Measurements from ENCODE around the gene PROK2.

The PROK2 gene

GRCh38 chr3:71734881-71735280 lies 50.1 kb downstream of the PROK2 start:
- no peak for DNase-seq (ENCODE audit: low read depth)

- no peak for DNase-seq (ENCODE audit: low read depth)
Measured at GRCh38 chr3:71733319-71733718, 51.6 kb downstream of the PROK2 start.

- DNase-seq (ENCODE audit: low read depth), result no peak
Measured at GRCh38 chr3:71732637-71733036, 52.3 kb downstream of the PROK2 start.

GRCh38 chr3:71728632-71729342 lies 56.2 kb downstream of the PROK2 start:
- DNase-seq (ENCODE audit: low read depth), result no peak

GRCh38 chr3:71726146-71726545 lies 58.8 kb downstream of the PROK2 start:
- DNase-seq (ENCODE audit: low read depth), result no peak

- DNase-seq (ENCODE audit: low read depth), result no peak
Measured at GRCh38 chr3:71725271-71725991, 59.5 kb downstream of the PROK2 start, which contains the start of gene EIF4E3. TSS of gene EIF4E3 (minus strand) at chr3:71725402. CDS start at chr3:71725367, 35 bp downstream.

GRCh38 chr3:71724584-71725270 lies 60.2 kb downstream of the PROK2 start:
- no peak for DNase-seq (ENCODE audit: low read depth)

GRCh38 chr3:71724171-71724453 lies 60.8 kb downstream of the PROK2 start:
- DNase-seq (ENCODE audit: low read depth), result no peak

GRCh38 chr3:71723452-71724170 lies 61.3 kb downstream of the PROK2 start:
- DNase-seq (ENCODE audit: low read depth), result no peak

- DNase-seq (ENCODE audit: low read depth), result no peak
Measured at GRCh38 chr3:71722693-71723092, 62.3 kb downstream of the PROK2 start.
